GF-D8 (cell line): ENCODE measurements around the gene ZNF428.
"Not testable (repeated sequence)": the region's sequence is repeated elsewhere in the genome, so short reads cannot be mapped to it uniquely, and the experiment has no call there.

Source experiments
- DNase-seq: peaks from one replicate; lab custom pipeline; 2025; lab: John Stamatoyannopoulos, UW

The ZNF428 gene

GRCh38 chr19:43592800-43593350, 26.6 kb downstream of the ZNF428 start:
- DNase-seq, result no peak

GRCh38 chr19:43591904-43592772, 27.3 kb downstream of the ZNF428 start:
- no peak for DNase-seq

GRCh38 chr19:43589678-43590077, 29.8 kb downstream of the ZNF428 start:
- no peak for DNase-seq

- DNase-seq, result no peak
These were observed 30.2 kb downstream of the ZNF428 start for GRCh38 chr19:43589277-43589676.

GRCh38 chr19:43587029-43587428, 32.4 kb downstream of the ZNF428 start:
- DNase-seq, result not testable (repeated sequence)

- no peak for DNase-seq
These were observed 33.1 kb downstream of the ZNF428 start for GRCh38 chr19:43586346-43586745.

GRCh38 chr19:43584484-43584883, 34.9 kb downstream of the ZNF428 start:
- no peak for DNase-seq

GRCh38 chr19:43582495-43582894, 36.9 kb downstream of the ZNF428 start:
- DNase-seq, result no peak

- DNase-seq, result no peak
These were observed 38.0 kb downstream of the ZNF428 start for GRCh38 chr19:43581467-43581866.

GRCh38 chr19:43578787-43579186, 40.6 kb downstream of the ZNF428 start:
- DNase-seq, result no peak

- no peak for DNase-seq
These were observed 43.2 kb downstream of the ZNF428 start for GRCh38 chr19:43575955-43576878.

- peak; percentile 94 for DNase-seq
These were observed 44.1 kb downstream of the ZNF428 start, which contains the start of the genes PINLYP and XRCC1 for GRCh38 chr19:43575156-43575950. TSS of gene PINLYP (plus strand) at chr19:43575801. CDS start at chr19:43577192, 1,391 bp downstream. TSS of gene XRCC1 (minus strand) at chr19:43575527. CDS start at chr19:43575458, 69 bp downstream.

- DNase-seq, result no peak
These were observed 44.8 kb downstream of the ZNF428 start for GRCh38 chr19:43574424-43575155.

- no peak for DNase-seq
These were observed 47.2 kb downstream of the ZNF428 start for GRCh38 chr19:43572171-43572588.

GRCh38 chr19:43570174-43570791, 49.1 kb downstream of the ZNF428 start:
- peak; percentile 16 for DNase-seq

GRCh38 chr19:43569657-43570056, 49.8 kb downstream of the ZNF428 start:
- DNase-seq, result no peak

GRCh38 chr19:43564800-43565199, 54.6 kb downstream of the ZNF428 start:
- DNase-seq, result no peak

- DNase-seq, result no peak
These were observed 55.5 kb downstream of the ZNF428 start for GRCh38 chr19:43563816-43564457.

- DNase-seq, result peak; percentile 100
These were observed 56.7 kb downstream of the ZNF428 start for GRCh38 chr19:43562698-43563241.
